ENCODE measurements around the gene PRKAG2.
A peak's percentile ranks its signal among the peaks of the same experiment; 100 is the strongest.

DNA sequence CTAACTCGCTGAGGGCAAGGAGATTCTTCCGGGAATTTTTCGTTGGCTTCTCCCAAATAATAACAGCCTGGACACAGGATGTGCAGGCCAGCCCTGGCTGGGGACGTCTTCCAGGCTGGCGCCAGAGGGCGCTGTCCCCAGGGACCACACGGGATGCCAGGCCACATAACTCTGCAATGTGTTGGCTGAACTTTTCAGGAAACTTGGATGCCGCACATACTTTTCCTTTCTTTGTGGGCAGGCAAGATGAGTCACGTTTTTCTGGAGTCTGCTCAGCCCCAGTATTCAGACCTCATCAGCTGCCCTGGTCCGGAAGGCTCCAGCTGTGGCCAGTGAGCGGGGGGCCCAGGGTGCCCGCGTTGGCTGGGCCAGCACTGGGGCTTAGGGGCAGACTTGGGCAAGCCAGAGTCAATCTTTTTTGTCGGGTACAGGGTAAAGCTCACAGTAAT is 122.7 kb downstream of the PRKAG2 start:
- TF ChIP-seq, protein P1, sequence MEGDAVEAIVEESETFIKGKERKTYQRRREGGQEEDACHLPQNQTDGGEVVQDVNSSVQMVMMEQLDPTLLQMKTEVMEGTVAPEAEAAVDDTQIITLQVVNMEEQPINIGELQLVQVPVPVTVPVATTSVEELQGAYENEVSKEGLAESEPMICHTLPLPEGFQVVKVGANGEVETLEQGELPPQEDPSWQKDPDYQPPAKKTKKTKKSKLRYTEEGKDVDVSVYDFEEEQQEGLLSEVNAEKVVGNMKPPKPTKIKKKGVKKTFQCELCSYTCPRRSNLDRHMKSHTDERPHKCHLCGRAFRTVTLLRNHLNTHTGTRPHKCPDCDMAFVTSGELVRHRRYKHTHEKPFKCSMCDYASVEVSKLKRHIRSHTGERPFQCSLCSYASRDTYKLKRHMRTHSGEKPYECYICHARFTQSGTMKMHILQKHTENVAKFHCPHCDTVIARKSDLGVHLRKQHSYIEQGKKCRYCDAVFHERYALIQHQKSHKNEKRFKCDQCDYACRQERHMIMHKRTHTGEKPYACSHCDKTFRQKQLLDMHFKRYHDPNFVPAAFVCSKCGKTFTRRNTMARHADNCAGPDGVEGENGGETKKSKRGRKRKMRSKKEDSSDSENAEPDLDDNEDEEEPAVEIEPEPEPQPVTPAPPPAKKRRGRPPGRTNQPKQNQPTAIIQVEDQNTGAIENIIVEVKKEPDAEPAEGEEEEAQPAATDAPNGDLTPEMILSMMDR (conservative IDR thresholded peaks at IDR 0.05; ENCODE audit: low read depth in 2 of 2) = peak; percentile 92 to 97
- TF ChIP-seq EZH2 (IDR thresholded peaks at IDR 0.05; ENCODE audit: low read depth, unreplicated experiment) (no peak), POLR2AphosphoS5 (IDR thresholded peaks at IDR 0.05; ENCODE audit: low read depth) (no peak), CREB1 (CRISPR knock-in tag; IDR thresholded peaks at IDR 0.05; ENCODE audit: low read depth) (peak; percentile 46), ZNF331 (CRISPR knock-in tag; IDR thresholded peaks at IDR 0.05; ENCODE audit: low read depth) (no peak), EZH2phosphoT487 (IDR thresholded peaks at IDR 0.05; ENCODE audit: unreplicated experiment) (no peak), JUNB (IDR thresholded peaks at IDR 0.05; ENCODE audit: unreplicated experiment) (no peak), NANOG (IDR thresholded peaks at IDR 0.05; ENCODE audit: borderline replicate concordance) (no peak), ZNF114 (CRISPR knock-in tag; IDR thresholded peaks at IDR 0.05) (no peak), STAT1 (IDR thresholded peaks at IDR 0.05; ENCODE audit: unreplicated experiment) (no peak)
- TF ChIP-seq, protein P2, sequence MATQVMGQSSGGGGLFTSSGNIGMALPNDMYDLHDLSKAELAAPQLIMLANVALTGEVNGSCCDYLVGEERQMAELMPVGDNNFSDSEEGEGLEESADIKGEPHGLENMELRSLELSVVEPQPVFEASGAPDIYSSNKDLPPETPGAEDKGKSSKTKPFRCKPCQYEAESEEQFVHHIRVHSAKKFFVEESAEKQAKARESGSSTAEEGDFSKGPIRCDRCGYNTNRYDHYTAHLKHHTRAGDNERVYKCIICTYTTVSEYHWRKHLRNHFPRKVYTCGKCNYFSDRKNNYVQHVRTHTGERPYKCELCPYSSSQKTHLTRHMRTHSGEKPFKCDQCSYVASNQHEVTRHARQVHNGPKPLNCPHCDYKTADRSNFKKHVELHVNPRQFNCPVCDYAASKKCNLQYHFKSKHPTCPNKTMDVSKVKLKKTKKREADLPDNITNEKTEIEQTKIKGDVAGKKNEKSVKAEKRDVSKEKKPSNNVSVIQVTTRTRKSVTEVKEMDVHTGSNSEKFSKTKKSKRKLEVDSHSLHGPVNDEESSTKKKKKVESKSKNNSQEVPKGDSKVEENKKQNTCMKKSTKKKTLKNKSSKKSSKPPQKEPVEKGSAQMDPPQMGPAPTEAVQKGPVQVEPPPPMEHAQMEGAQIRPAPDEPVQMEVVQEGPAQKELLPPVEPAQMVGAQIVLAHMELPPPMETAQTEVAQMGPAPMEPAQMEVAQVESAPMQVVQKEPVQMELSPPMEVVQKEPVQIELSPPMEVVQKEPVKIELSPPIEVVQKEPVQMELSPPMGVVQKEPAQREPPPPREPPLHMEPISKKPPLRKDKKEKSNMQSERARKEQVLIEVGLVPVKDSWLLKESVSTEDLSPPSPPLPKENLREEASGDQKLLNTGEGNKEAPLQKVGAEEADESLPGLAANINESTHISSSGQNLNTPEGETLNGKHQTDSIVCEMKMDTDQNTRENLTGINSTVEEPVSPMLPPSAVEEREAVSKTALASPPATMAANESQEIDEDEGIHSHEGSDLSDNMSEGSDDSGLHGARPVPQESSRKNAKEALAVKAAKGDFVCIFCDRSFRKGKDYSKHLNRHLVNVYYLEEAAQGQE (IDR thresholded peaks at IDR 0.05; ENCODE audit: unreplicated experiment) = no peak
- TF ChIP-seq, protein P3, sequence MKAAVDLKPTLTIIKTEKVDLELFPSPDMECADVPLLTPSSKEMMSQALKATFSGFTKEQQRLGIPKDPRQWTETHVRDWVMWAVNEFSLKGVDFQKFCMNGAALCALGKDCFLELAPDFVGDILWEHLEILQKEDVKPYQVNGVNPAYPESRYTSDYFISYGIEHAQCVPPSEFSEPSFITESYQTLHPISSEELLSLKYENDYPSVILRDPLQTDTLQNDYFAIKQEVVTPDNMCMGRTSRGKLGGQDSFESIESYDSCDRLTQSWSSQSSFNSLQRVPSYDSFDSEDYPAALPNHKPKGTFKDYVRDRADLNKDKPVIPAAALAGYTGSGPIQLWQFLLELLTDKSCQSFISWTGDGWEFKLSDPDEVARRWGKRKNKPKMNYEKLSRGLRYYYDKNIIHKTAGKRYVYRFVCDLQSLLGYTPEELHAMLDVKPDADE (IDR thresholded peaks at IDR 0.05) = no peak
